GM12891 (cell line): Measurements from ENCODE around the gene TMC2.

Source experiments
- DNase-seq: peaks from one replicate; pipeline ENCODE4 v3.0.0; 2011; ENCODE audit warnings: low spot score; ENCODE audit not compliant: insufficient read length
- FAIRE-seq: peaks from 2 replicates; lab custom pipeline; 2011; peaks lifted over from hg19 to GRCh38; lab: Jason Lieb, UNC
- PAX5 ChIP-seq: IDR thresholded peaks from 2 replicates; pipeline ENCODE4 v1.6.1; 2011; ENCODE audit warnings: low read length, moderate library complexity, mild to moderate bottlenecking; ENCODE audit not compliant: insufficient read depth, severe bottlenecking
- POLR2A ChIP-seq: IDR thresholded peaks from 2 replicates; pipeline ENCODE4 v1.6.1; 2011; ENCODE audit warnings: low read depth, low read length, control low read depth
- POLR2AphosphoS5 ChIP-seq: IDR thresholded peaks from 2 replicates; pipeline ENCODE4 v1.6.1; 2011; ENCODE audit warnings: low read depth, low read length, control low read depth
- POU2F2 ChIP-seq: IDR thresholded peaks from 2 replicates; pipeline ENCODE4 v1.6.1; 2011; ENCODE audit warnings: low read depth, mild to moderate bottlenecking, control low read depth, low read length, moderate library complexity
- SPI1 ChIP-seq: IDR thresholded peaks from 2 replicates; pipeline ENCODE4 v1.6.1; 2011; ENCODE audit warnings: low read depth, low read length, control low read depth
- TAF1 ChIP-seq: IDR thresholded peaks from 2 replicates; pipeline ENCODE4 v1.6.1; 2011; ENCODE audit warnings: low read depth, low read length, control low read depth

TMC2 gene

GRCh38 chr20:2643708-2644107 is 107.3 kb downstream of the TMC2 start:
- DNase-seq (no peak), FAIRE-seq (no peak)
- TF ChIP-seq POLR2AphosphoS5 (no peak), TAF1 (no peak), PAX5 (no peak), SPI1 (no peak), POLR2A (no peak), POU2F2 (no peak)

GRCh38 chr20:2651772-2652723 is 115.7 kb downstream of the TMC2 start, which contains the start of gene NOP56:
NOP56 (plus strand) TSS chr20:2652632; CDS start chr20:2652661, 29 bp downstream.
- DNase-seq (peak; percentile 84), FAIRE-seq (peak; percentile 94)
- TF ChIP-seq POLR2AphosphoS5 (peak; percentile 96), PAX5 (no peak), POU2F2 (peak; percentile 63; the same call in 1 of the 2 replicates), TAF1 (peak; percentile 96), SPI1 (no peak), POLR2A (peak; percentile 96)

DNA sequence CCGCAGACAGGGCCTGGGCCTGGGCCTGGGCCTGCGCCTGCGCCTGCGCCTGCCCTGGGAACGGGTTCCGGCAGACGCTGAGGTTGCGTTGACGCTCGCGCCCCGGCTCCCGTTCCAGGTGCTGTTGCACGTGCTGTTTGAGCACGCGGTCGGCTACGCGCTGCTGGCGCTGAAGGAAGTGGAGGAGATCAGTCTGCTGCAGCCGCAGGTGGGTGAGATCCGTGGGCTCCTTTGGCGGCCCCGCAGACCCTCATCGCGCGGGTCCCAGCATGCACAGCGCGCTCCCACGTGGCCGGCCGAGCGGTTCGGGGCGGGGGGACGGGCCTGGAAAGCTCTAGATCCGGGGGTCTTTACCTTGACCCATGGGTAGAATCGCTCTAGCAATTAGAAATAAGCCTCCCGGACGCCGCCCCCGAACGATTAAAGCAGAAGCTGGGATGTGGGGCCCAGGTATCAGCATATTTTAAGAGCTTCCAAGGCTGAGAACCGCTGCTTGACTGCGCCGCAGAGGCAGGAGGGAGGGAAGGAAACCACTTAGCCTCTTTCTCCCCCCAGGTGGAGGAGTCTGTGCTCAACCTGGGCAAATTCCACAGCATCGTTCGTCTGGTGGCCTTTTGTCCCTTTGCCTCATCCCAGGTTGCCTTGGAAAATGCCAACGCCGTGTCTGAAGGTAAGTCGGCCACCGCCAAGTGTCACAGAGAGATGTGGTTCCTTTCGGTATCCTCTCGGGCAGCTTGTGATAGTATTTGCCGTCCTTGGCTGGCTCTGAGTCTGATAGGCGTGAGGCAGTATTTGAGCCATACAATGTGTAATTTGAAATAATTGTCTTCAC is 116.6 kb downstream of the TMC2 start:
- DNase-seq (peak; percentile 46), FAIRE-seq (peak; percentile 76)
- TF ChIP-seq POU2F2 (peak; percentile 4; the same call in 1 of the 2 replicates), POLR2AphosphoS5 (no peak; the same call in 1 of the 2 replicates)

DNA sequence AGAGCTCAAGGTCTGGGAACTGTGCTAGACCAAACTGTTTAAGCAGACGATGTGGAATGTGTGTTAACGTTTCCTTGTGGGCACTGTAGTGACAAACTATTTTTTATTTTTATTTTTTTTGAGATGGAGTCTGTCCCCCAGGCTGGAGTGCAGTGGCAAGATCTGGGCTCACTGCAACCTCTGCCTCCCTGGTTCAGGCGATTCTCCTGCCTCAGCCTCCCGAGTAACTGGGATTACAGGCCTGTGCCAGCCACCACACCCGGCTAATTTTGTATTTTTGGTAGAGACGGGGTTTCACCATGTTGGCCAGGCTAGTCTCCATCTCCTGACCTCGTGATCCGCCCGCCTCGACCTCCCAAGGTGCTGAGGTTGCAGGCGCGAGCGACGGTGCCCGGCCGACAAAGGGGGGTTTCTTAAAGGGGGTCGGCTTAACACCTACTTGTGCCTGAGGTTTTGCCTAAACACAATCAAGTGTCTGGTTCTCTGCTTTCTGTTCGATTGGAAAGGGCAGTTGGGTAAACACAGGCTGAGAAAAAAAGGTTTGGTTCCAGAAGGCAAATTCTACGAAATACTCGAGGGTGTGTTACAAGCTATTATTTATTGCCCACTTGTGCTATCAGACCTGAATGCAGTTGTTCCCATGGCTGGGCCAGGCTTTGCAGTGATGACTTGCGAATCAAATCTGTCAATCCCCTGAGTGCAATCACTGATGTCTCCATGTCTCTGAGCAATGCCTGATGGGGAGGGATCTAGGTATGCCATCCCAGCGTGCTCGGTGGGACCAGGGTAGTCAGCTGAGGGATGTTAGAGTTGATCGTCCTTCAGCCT is 117.4 kb downstream of the TMC2 start:
- TF ChIP-seq POLR2AphosphoS5, result no peak; the same call in 1 of the 2 replicates
- no peak for TF ChIP-seq POU2F2
- TF ChIP-seq TAF1, result no peak
- TF ChIP-seq POLR2A, result no peak; the same call in 1 of the 2 replicates
- TF ChIP-seq SPI1, result no peak
- TF ChIP-seq PAX5, result no peak
- FAIRE-seq (no peak), DNase-seq (no peak)

- no peak for TF ChIP-seq PAX5
- no peak for TF ChIP-seq POLR2A
- TF ChIP-seq POU2F2, result no peak
- TF ChIP-seq POLR2AphosphoS5, result no peak
- TF ChIP-seq SPI1, result no peak
- no peak for TF ChIP-seq TAF1
- peak; percentile 50 for FAIRE-seq
- DNase-seq, result no peak
Measured at GRCh38 chr20:2654384-2654822, 118.0 kb downstream of the TMC2 start.

DNA sequence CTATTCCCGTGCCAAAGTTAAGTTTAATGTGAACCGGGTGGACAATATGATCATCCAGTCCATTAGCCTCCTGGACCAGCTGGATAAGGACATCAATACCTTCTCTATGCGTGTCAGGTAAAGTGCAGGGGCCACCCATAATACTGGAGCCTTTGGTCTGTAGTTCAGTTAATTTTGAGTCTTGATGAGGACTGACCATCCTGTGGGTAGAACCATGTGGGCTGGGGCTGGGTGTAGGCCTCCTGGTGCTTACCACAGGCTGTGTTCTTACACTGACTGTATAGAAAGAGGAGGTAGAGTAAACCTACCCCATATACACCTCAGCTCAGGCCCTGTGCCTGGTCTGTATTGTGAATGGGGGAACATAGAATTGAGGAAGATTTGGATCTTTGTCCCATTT is 118.5 kb downstream of the TMC2 start:
- no peak for TF ChIP-seq SPI1
- no peak for TF ChIP-seq POU2F2
- no peak for TF ChIP-seq TAF1
- TF ChIP-seq POLR2A, result no peak
- no peak for TF ChIP-seq PAX5
- TF ChIP-seq POLR2AphosphoS5, result no peak; the same call in 1 of the 2 replicates
- FAIRE-seq (no peak), DNase-seq (no peak)

GRCh38 chr20:2655331-2656116 is 119.2 kb downstream of the TMC2 start:
- no peak for DNase-seq
- TF ChIP-seq POLR2AphosphoS5 (no peak), POLR2A (peak; percentile 59), PAX5 (no peak), SPI1 (no peak), POU2F2 (no peak), TAF1 (no peak)
- FAIRE-seq, result no peak

DNA sequence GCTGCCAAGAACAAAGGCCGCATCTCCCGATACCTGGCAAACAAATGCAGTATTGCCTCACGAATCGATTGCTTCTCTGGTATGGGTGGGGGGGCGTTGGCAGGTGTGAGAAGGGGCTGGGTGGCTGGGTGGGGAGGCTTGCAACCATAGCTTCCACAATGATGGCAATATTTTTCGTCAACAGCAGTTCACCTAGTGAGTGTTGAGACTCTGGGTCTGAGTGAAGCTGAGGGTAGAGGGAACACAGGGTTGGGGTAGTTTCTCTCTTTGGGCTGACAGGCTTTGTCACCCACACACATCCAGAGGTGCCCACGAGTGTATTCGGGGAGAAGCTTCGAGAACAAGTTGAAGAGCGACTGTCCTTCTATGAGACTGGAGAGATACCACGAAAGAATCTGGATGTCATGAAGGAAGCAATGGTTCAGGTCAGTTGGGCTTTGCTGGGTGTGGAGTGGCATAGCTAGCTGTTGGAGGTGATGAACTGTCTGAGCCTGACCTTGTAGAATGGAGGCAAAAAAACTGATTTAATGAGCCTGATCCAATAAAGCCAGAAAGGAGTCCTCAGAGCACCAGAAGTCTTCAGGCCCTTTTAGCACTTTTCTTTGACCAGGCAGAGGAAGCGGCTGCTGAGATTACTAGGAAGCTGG is 120.2 kb downstream of the TMC2 start:
- DNase-seq (no peak), FAIRE-seq (no peak)
- no peak for TF ChIP-seq PAX5
- TF ChIP-seq POU2F2, result peak; percentile 28; the same call in 1 of the 2 replicates
- TF ChIP-seq POLR2A, result no peak
- no peak for TF ChIP-seq POLR2AphosphoS5
- no peak for TF ChIP-seq SPI1
